Neuronal stem cell (in vitro differentiated cells): Measurements from ENCODE around the gene CEP85L.

Source experiments
- DNase-seq: peaks from one replicate; pipeline ENCODE4 v3.0.0-alpha.2; 2013; ENCODE audit warnings: low spot score
- H2AFZ ChIP-seq: one replicate; pipeline ENCODE4 v1.6.1; 2013; ENCODE audit warnings: mild to moderate bottlenecking, low read length, inconsistent platforms
- H2AK5ac ChIP-seq: 2 replicates; pipeline ENCODE4 v1.6.1; 2013; ENCODE audit warnings: low read depth, mild to moderate bottlenecking, inconsistent platforms, low read length, moderate library complexity, mixed read lengths
- H2BK120ac ChIP-seq: 2 replicates; pipeline ENCODE4 v1.6.1; 2013; ENCODE audit warnings: low read depth, mild to moderate bottlenecking, inconsistent platforms, low read length, moderate library complexity, mixed read lengths
- H2BK12ac ChIP-seq: one replicate; pipeline ENCODE4 v1.6.1; 2013; ENCODE audit warnings: low read length, inconsistent platforms
- H2BK15ac ChIP-seq: 2 replicates; pipeline ENCODE4 v1.6.1; 2013; ENCODE audit warnings: mild to moderate bottlenecking, low read length, inconsistent platforms, mixed read lengths
- H2BK5ac ChIP-seq: one replicate; pipeline ENCODE4 v1.6.1; 2013; ENCODE audit warnings: inconsistent platforms, mild to moderate bottlenecking, low read length, moderate library complexity
- H3K14ac ChIP-seq: one replicate; pipeline ENCODE4 v1.6.1; 2013; ENCODE audit warnings: low read length, inconsistent platforms
- H3K18ac ChIP-seq: 2 replicates; pipeline ENCODE4 v1.6.1; 2013; ENCODE audit warnings: low read length, inconsistent platforms
- H3K23ac ChIP-seq: 2 replicates; pipeline ENCODE4 v1.6.1; 2013; ENCODE audit warnings: low read depth, mild to moderate bottlenecking, mixed read lengths, low read length, inconsistent platforms; ENCODE audit not compliant: poor library complexity
- H3K27ac ChIP-seq: replicated peaks from 3 replicates; pipeline ENCODE4 v1.5.1; 2013; ENCODE audit warnings: low read length, inconsistent platforms
- H3K27me3 ChIP-seq, 3 experiments: 2 replicates each; pipeline ENCODE4 v1.6.1; 2013; ENCODE audit warnings: low read length in 3 of 3, mild to moderate bottlenecking in 2 of 3, inconsistent platforms in 1 of 3, low read depth in 1 of 3, mixed read lengths in 1 of 3, moderate library complexity in 1 of 3; ENCODE audit not compliant: control insufficient read depth in 3 of 3, insufficient read depth in 3 of 3
- H3K36me3 ChIP-seq, 2 donors: replicated peaks in 1 of 2; 2 replicates each; pipeline ENCODE4 v1.6.1; 2013; ENCODE audit warnings: low read length in 2 of 2; ENCODE audit not compliant: control insufficient read depth in 2 of 2, insufficient read depth in 2 of 2
- H3K4ac ChIP-seq: 2 replicates; pipeline ENCODE4 v1.6.1; 2013; ENCODE audit warnings: inconsistent platforms, mild to moderate bottlenecking, low read length, moderate library complexity
- H3K4me1 ChIP-seq, 2 donors: 1 replicate in 1 of 2; 2 replicates in 1 of 2; pipeline ENCODE4 v1.6.1; 2013; ENCODE audit warnings: low read length in 2 of 2, low read depth in 1 of 2; ENCODE audit not compliant: control insufficient read depth in 2 of 2, insufficient read depth in 1 of 2
- H3K4me2 ChIP-seq: one replicate; pipeline ENCODE4 v1.6.1; 2013; ENCODE audit warnings: mild to moderate bottlenecking, low read length, inconsistent platforms; ENCODE audit not compliant: insufficient read depth, poor library complexity, severe bottlenecking
- H3K4me3 ChIP-seq, 2 donors: 2 replicates each; pipeline ENCODE4 v1.5.1; 2013; ENCODE audit warnings: low read length in 2 of 2, mild to moderate bottlenecking in 2 of 2, inconsistent platforms in 1 of 2, moderate library complexity in 1 of 2
- H3K79me1 ChIP-seq: one replicate; pipeline ENCODE4 v1.6.1; 2013; ENCODE audit warnings: low read depth, mild to moderate bottlenecking, inconsistent platforms, low read length, moderate library complexity
- H3K9ac ChIP-seq: one replicate; pipeline ENCODE4 v1.6.1; 2013; ENCODE audit warnings: mild to moderate bottlenecking, low read depth, low read length, inconsistent platforms; ENCODE audit not compliant: poor library complexity
- H3K9me3 ChIP-seq, 2 donors: replicated peaks in 1 of 2; 2 replicates each; pipeline versions ENCODE3 to v1.6.1; 2013; ENCODE audit warnings: low read length in 2 of 2, mild to moderate bottlenecking in 2 of 2, inconsistent platforms in 1 of 2, low read depth in 1 of 2, mixed read lengths in 1 of 2, moderate library complexity in 1 of 2; ENCODE audit not compliant: control insufficient read depth in 2 of 2, insufficient read depth in 1 of 2
- H4K8ac ChIP-seq: one replicate; pipeline ENCODE4 v1.6.1; 2013; ENCODE audit warnings: low read depth, mild to moderate bottlenecking, inconsistent platforms, low read length, moderate library complexity
- H4K91ac ChIP-seq: one replicate; pipeline ENCODE4 v1.6.1; 2013; ENCODE audit warnings: low read length, low read depth, mild to moderate bottlenecking, inconsistent platforms; ENCODE audit not compliant: poor library complexity
- WGBS, 2 donors: extraction: QIAGEN DNeasy Blood & Tissue Kit; methylation state at CpG; one replicate each; pipeline ENCODE4 v1.1.7; 2013; ENCODE audit warnings: missing lambda C conversion rate in 2 of 2, mixed read lengths in 1 of 2; ENCODE audit not compliant: insufficient read length in 2 of 2, insufficient replicate concordance in 1 of 2; ENCODE audit errors: extremely low coverage in 2 of 2; 5-methylcytosine and 5-hydroxymethylcytosine counted together

The CEP85L gene

DNA sequence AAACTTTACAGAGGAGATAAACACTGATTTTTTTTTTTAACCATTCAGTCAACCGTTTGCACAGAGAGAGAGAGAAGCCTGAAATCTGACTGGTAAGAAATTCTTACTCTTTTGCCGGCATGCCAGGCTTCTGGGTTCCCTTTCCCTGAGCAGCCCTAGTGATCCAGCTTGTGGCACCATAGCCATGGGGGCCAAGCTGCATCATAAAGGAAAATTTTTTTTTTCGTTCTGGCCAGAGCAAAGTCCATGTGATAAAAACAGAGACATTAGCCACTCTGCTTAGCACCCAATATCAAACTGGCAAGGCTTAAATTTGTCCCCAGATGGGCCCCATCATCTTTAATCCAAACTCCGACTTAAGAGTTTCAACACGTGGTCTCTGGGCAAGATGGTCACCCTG lies 44.5 kb downstream of the CEP85L start:
- Histone ChIP-seq H2BK5ac (no peak overlapping the region), H3K9me3 (peaks cover 2 to 19% of the 10 kb centered on the region in 2 donors), H4K8ac (no peak overlapping the region), H3K14ac (no peak overlapping the region), H3K4ac (no peak overlapping the region), H3K18ac (no peak overlapping the region), H3K36me3 (peaks cover 0 to 2% of the 10 kb centered on the region in 2 donors), H3K4me1 (no peaks in the 10 kb centered on the region), H3K23ac (no peak overlapping the region), H3K27ac (no peak overlapping the region), H3K9ac (no peak overlapping the region), H4K91ac (no peak overlapping the region), H3K79me1 (no peaks in the 10 kb centered on the region), H3K27me3 (no peaks in the 10 kb centered on the region), H2BK15ac (no peak overlapping the region), H2AFZ (no peak overlapping the region), H3K4me3 (no peak overlapping the region), H3K4me2 (no peak overlapping the region), H2BK12ac (no peak overlapping the region), H2AK5ac (no peak overlapping the region), H2BK120ac (no peak overlapping the region)
- no CpG with 5 or more reads among the region's 5 CpGs for WGBS, 2 donors
- DNase-seq = no peak

DNA sequence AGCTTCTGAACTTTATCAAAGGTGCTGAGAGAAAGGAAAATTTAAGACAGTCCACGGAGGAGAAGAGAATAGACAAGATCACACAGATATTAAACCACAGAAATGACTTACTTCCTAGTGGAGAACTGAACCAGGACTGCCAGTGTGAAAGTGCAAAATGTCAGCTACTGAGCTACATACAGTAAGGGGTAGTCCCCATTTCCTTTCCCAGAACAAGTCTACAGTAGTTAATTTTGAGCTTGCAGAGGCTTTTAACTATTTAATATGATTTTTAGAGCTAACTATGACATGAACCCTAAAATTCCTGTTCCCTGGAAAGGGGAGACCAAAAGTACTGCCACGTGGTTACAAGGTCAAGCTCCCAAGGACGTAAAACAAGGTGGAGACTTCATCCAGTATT lies 45.1 kb downstream of the CEP85L start:
- DNase-seq = no peak
- H3K36me3 ChIP-seq = peaks cover 0 to 2% of the 10 kb centered on the region in 2 donors
- H3K23ac ChIP-seq = no peak overlapping the region
- H2AFZ ChIP-seq = no peak overlapping the region
- no peak overlapping the region for H2BK5ac ChIP-seq
- no peak overlapping the region for H2BK120ac ChIP-seq
- no peak overlapping the region for H4K8ac ChIP-seq
- H3K4me1 ChIP-seq = no peaks in the 10 kb centered on the region
- H3K9ac ChIP-seq = no peak overlapping the region
- H3K79me1 ChIP-seq = no peaks in the 10 kb centered on the region
- no CpG with 5 or more reads among the region's 3 CpGs for WGBS, 2 donors
- no peak overlapping the region for H3K4me2 ChIP-seq
- H3K14ac ChIP-seq = no peak overlapping the region
- H2AK5ac ChIP-seq = no peak overlapping the region
- H2BK15ac ChIP-seq = no peak overlapping the region
- peaks cover 2 to 19% of the 10 kb centered on the region in 2 donors for H3K9me3 ChIP-seq
- H3K18ac ChIP-seq = no peak overlapping the region
- no peaks in the 10 kb centered on the region for H3K27me3 ChIP-seq
- H3K27ac ChIP-seq = no peak overlapping the region
- H3K4me3 ChIP-seq = no peak overlapping the region
- no peak overlapping the region for H3K4ac ChIP-seq
- H4K91ac ChIP-seq = no peak overlapping the region
- no peak overlapping the region for H2BK12ac ChIP-seq

- Histone ChIP-seq H2BK120ac (no peak overlapping the region), H3K4me3 (no peak overlapping the region), H3K23ac (no peak overlapping the region), H2AK5ac (no peak overlapping the region), H3K27ac (no peak overlapping the region), H3K4ac (no peak overlapping the region), H2AFZ (no peak overlapping the region), H4K8ac (no peak overlapping the region), H3K9ac (no peak overlapping the region), H3K36me3 (no peaks in the 10 kb centered on the region), H3K9me3 (peaks cover 2 to 19% of the 10 kb centered on the region in 2 donors), H3K79me1 (no peaks in the 10 kb centered on the region), H3K14ac (no peak overlapping the region), H4K91ac (no peak overlapping the region), H3K18ac (no peak overlapping the region), H2BK5ac (no peak overlapping the region), H3K4me2 (no peak overlapping the region), H3K4me1 (no peaks in the 10 kb centered on the region), H3K27me3 (no peaks in the 10 kb centered on the region), H2BK12ac (no peak overlapping the region), H2BK15ac (no peak overlapping the region)
- no CpG with 5 or more reads among the region's 2 CpGs for WGBS, 2 donors
- DNase-seq = no peak
These were observed 48.0 kb downstream of the CEP85L start for GRCh38 chr6:118603372-118603771.

- H2AK5ac ChIP-seq = no peak overlapping the region
- H3K27me3 ChIP-seq = no peaks in the 10 kb centered on the region
- H3K27ac ChIP-seq = no peak overlapping the region
- H3K4me2 ChIP-seq = no peak overlapping the region
- H3K4ac ChIP-seq = no peak overlapping the region
- H2BK5ac ChIP-seq = no peak overlapping the region
- H3K9me3 ChIP-seq = peaks cover 2 to 19% of the 10 kb centered on the region in 2 donors
- no CpG with 5 or more reads among the region's 2 CpGs for WGBS, 2 donors
- H3K14ac ChIP-seq = no peak overlapping the region
- H4K8ac ChIP-seq = no peak overlapping the region
- H4K91ac ChIP-seq = no peak overlapping the region
- DNase-seq = no peak
- H3K79me1 ChIP-seq = no peaks in the 10 kb centered on the region
- no peak overlapping the region for H2BK12ac ChIP-seq
- no peak overlapping the region for H2BK120ac ChIP-seq
- H2AFZ ChIP-seq = no peak overlapping the region
- H3K18ac ChIP-seq = no peak overlapping the region
- H3K9ac ChIP-seq = no peak overlapping the region
- H2BK15ac ChIP-seq = no peak overlapping the region
- no peaks in the 10 kb centered on the region for H3K36me3 ChIP-seq
- H3K4me3 ChIP-seq = no peak overlapping the region
- H3K4me1 ChIP-seq = no peaks in the 10 kb centered on the region
- H3K23ac ChIP-seq = no peak overlapping the region
These were observed 49.1 kb downstream of the CEP85L start for GRCh38 chr6:118602300-118602699.
